ENCODE data around the gene SMKR1. TPM values are rescaled to one million over a fixed set of nuclear protein-coding genes. Genes with fewer than 3 reads are reported as not detected.
"Not testable (repeated sequence)": the region's sequence is repeated elsewhere in the genome, so short reads cannot be mapped to it uniquely, and the experiment has no call there.

Gene SMKR1
- total RNA-seq, 1 donor from 2014 or later = 2.4 TPM

- ATAC-seq (ENCODE audit: low read depth) = no peak
- no peaks in the 10 kb centered on the region for H3K9me3 Mint-ChIP-seq
- ChIA-PET POLR2A (interaction anchor here (0.7 kb wide), 1 partner anchor 25 kb away, joined by 3 read pairs; no protein-coding TSS in a partner anchor), CTCF (interaction anchor here (0.6 to 2.1 kb wide), 6 partner anchors 89 to 251 kb away, joined by 3 to 11 read pairs (median 3); no protein-coding TSS in a partner anchor)
- no peak for DNase-seq
- TF ChIP-seq CTCF (IDR thresholded peaks at IDR 0.05) = no peak
- H3K4me3 Mint-ChIP-seq = no peak overlapping the region
- no peaks in the 10 kb centered on the region for H3K36me3 Mint-ChIP-seq (ENCODE audit: low read depth)
- intact Hi-C loops (cut with micrococcal nuclease) = loop anchor here (5.0 to 10.0 kb wide), 2 partner anchors 167 to 565 kb away; no protein-coding TSS in a partner anchor
- no peaks in the 10 kb centered on the region for H3K27me3 Mint-ChIP-seq
- no peaks in the 10 kb centered on the region for H3K4me1 Mint-ChIP-seq
- H3K27ac Mint-ChIP-seq = no peak overlapping the region
Observed at GRCh38 chr7:129469930-129470329, 32.4 kb upstream of the SMKR1 start.

GRCh38 chr7:129470411-129470810 is 31.9 kb upstream of the SMKR1 start:
- Mint-ChIP-seq H3K4me1 (no peaks in the 10 kb centered on the region), H3K36me3 (ENCODE audit: low read depth) (no peaks in the 10 kb centered on the region), H3K9me3 (no peaks in the 10 kb centered on the region), H3K27me3 (no peaks in the 10 kb centered on the region), H3K27ac (no peak overlapping the region), H3K4me3 (no peak overlapping the region)
- POLR2A ChIA-PET = no interaction called here
- CTCF ChIA-PET = interaction anchor here (0.6 to 2.4 kb wide), 8 partner anchors 89 to 252 kb away, joined by 3 to 42 read pairs (median 4); no protein-coding TSS in a partner anchor
- TF ChIP-seq CTCF (IDR thresholded peaks at IDR 0.05) = no peak
- DNase-seq = no peak
- ATAC-seq (ENCODE audit: low read depth) = no peak
- intact Hi-C loops (cut with micrococcal nuclease) = loop anchor here (5.0 to 10.0 kb wide), 2 partner anchors 167 to 566 kb away; no protein-coding TSS in a partner anchor

GRCh38 chr7:129471402-129471827 is 30.9 kb upstream of the SMKR1 start:
- Mint-ChIP-seq H3K27me3 (no peaks in the 10 kb centered on the region), H3K4me3 (no peak overlapping the region), H3K36me3 (ENCODE audit: low read depth) (no peaks in the 10 kb centered on the region), H3K27ac (no peak overlapping the region), H3K9me3 (no peaks in the 10 kb centered on the region), H3K4me1 (no peaks in the 10 kb centered on the region)
- ATAC-seq (ENCODE audit: low read depth) (no peak), DNase-seq (no peak)
- CTCF ChIA-PET = interaction anchor here (0.7 to 2.4 kb wide), 8 partner anchors 9 to 253 kb away, joined by 3 to 42 read pairs (median 3); no protein-coding TSS in a partner anchor
- no peak for TF ChIP-seq CTCF (IDR thresholded peaks at IDR 0.05)
- intact Hi-C loops (cut with micrococcal nuclease) = loop anchor here (5.0 to 10.0 kb wide), 2 partner anchors 166 to 567 kb away; no protein-coding TSS in a partner anchor
- POLR2A ChIA-PET = interaction anchor here (1.0 to 1.2 kb wide), 2 partner anchors 37 to 103 kb away, joined by 3 read pairs; no protein-coding TSS in a partner anchor

- CTCF ChIA-PET; H3K27ac Mint-ChIP-seq; H3K4me1 Mint-ChIP-seq; DNase-seq; H3K9me3 Mint-ChIP-seq; POLR2A ChIA-PET; H3K4me3 Mint-ChIP-seq; ATAC-seq (ENCODE audit: low read depth); H3K27me3 Mint-ChIP-seq; H3K36me3 Mint-ChIP-seq (ENCODE audit: low read depth): not testable (repeated sequence)
- intact Hi-C loops (cut with micrococcal nuclease) = loop anchor here (10.0 kb wide), 1 partner anchor 571 kb away; no protein-coding TSS in a partner anchor
Observed at GRCh38 chr7:129475931-129476330, 26.4 kb upstream of the SMKR1 start.

- POLR2A ChIA-PET; H3K4me1 Mint-ChIP-seq; H3K27ac Mint-ChIP-seq; DNase-seq; H3K9me3 Mint-ChIP-seq; H3K27me3 Mint-ChIP-seq; H3K4me3 Mint-ChIP-seq; CTCF ChIA-PET; ATAC-seq (ENCODE audit: low read depth); H3K36me3 Mint-ChIP-seq (ENCODE audit: low read depth): not testable (repeated sequence)
- intact Hi-C loops (cut with micrococcal nuclease) = loop anchor here (10.0 kb wide), 1 partner anchor 572 kb away; no protein-coding TSS in a partner anchor
Observed at GRCh38 chr7:129476398-129476797, 25.9 kb upstream of the SMKR1 start.

GRCh38 chr7:129479831-129480230 is 22.5 kb upstream of the SMKR1 start:
- Mint-ChIP-seq H3K9me3 (no peaks in the 10 kb centered on the region), H3K4me1 (no peaks in the 10 kb centered on the region), H3K27ac (no peak overlapping the region), H3K36me3 (ENCODE audit: low read depth) (no peaks in the 10 kb centered on the region), H3K27me3 (no peaks in the 10 kb centered on the region), H3K4me3 (no peak overlapping the region)
- no peak for ATAC-seq (ENCODE audit: low read depth)
- CTCF ChIA-PET = interaction anchor here (1.1 kb wide), 1 partner anchor 8 kb away, joined by 3 read pairs; no protein-coding TSS in a partner anchor
- no peak for TF ChIP-seq CTCF (IDR thresholded peaks at IDR 0.05)
- intact Hi-C loops (cut with micrococcal nuclease) = loop anchor here (10.0 kb wide), 1 partner anchor 575 kb away; no protein-coding TSS in a partner anchor
- DNase-seq = no peak
- POLR2A ChIA-PET = no interaction called here
